HepG2 (cell line): ENCODE measurements around the gene PLXNB2. TPM values are rescaled to one million over a fixed set of nuclear protein-coding genes. Genes with fewer than 3 reads are reported as not detected.

Source experiments
- ARID4A ChIP-seq: sonication (generic); formaldehyde crosslinking; IDR thresholded peaks from 2 replicates; pipeline ENCODE4 v1.5.0; 2020; ENCODE audit warnings: mild to moderate bottlenecking, missing genetic modification reagents, borderline replicate concordance
- ARID5B ChIP-seq: IDR thresholded peaks from 2 replicates; pipeline ENCODE4 v1.4.0; 2020; ENCODE audit warnings: mild to moderate bottlenecking, missing genetic modification reagents
- HOXD1 ChIP-seq: sonication (generic); formaldehyde crosslinking; IDR thresholded peaks from 2 replicates; pipeline ENCODE4 v1.5.0; 2020; ENCODE audit warnings: missing genetic modification reagents
- MIXL1 ChIP-seq: IDR thresholded peaks from 2 replicates; pipeline ENCODE4 v1.6.1; 2016
- NFAT5 ChIP-seq: sonication (generic); formaldehyde crosslinking; IDR thresholded peaks from 2 replicates; pipeline ENCODE4 v1.4.0; 2020; ENCODE audit warnings: missing genetic modification reagents
- POLR2G ChIP-seq: fragments of 200-400 bp; formaldehyde crosslinking; IDR thresholded peaks from 2 replicates; pipeline ENCODE4 v1.6.1; 2018; ENCODE audit warnings: mild to moderate bottlenecking, low read depth, low read length, moderate library complexity
- RFXAP ChIP-seq: sonication (generic); formaldehyde crosslinking; IDR thresholded peaks from 2 replicates; pipeline ENCODE4 v1.4.0; 2020; ENCODE audit warnings: missing genetic modification reagents, borderline replicate concordance
- SMAD3 ChIP-seq: sonication (generic); formaldehyde crosslinking; IDR thresholded peaks from 2 replicates; pipeline ENCODE4 v1.4.0; 2020; ENCODE audit warnings: missing genetic modification reagents
- ZBTB49 ChIP-seq: sonication (generic); formaldehyde crosslinking; IDR thresholded peaks from 2 replicates; pipeline ENCODE4 v1.4.0; 2020; ENCODE audit warnings: missing genetic modification reagents, borderline replicate concordance
- ZEB1 ChIP-seq: IDR thresholded peaks from 2 replicates; pipeline ENCODE4 v1.6.1; 2012; ENCODE audit warnings: mild to moderate bottlenecking, low read depth, inconsistent platforms; ENCODE audit not compliant: insufficient replicate concordance
- ZNF7 ChIP-seq: IDR thresholded peaks from 2 replicates; pipeline ENCODE4 v1.6.1; 2016; ENCODE audit warnings: missing biosample characterization, missing genetic modification reagents
- ZNF780A ChIP-seq: sonication (generic); formaldehyde crosslinking; IDR thresholded peaks from 2 replicates; pipeline ENCODE4 v1.8.0; 2022; ENCODE audit warnings: mild to moderate bottlenecking, missing genetic modification reagents, moderate library complexity
- polyA plus RNA-seq, 8 experiments: library from polyadenylated mRNA; depleted of rRNA in 3 of 8; stranded (reverse) in 7 of 8; unstranded in 1 of 8; fragments of >200 nt; fragmentation: Illumina TruSeq in 4 of 8; extraction: Trizol in 4 of 8; gene quantifications; 2 replicates each; pipeline versions ENCODE4 v1.2.1 to v1.2.3, GENCODE V29; 2011 to 2016; ENCODE audit warnings: low read depth in 4 of 8, missing spikeins in 1 of 8, mixed read lengths in 1 of 8; ENCODE audit not compliant: insufficient read depth in 1 of 8
- total RNA-seq, 5 experiments: library from RNA; depleted of rRNA; stranded (reverse); fragments of >200 nt; fragmentation: Illumina TruSeq; extraction: Trizol; gene quantifications; 2 replicates each; pipeline ENCODE4 v1.2.3, GENCODE V29; 2016; ENCODE audit warnings: low read depth in 1 of 5

PLXNB2 gene
- total and polyA plus RNA-seq, 2 of the 13 experiments (the other 11 are each of a cell fraction or from before 2014, with no cell fraction given): 32.6 to 68.9 TPM

- TF ChIP-seq RFXAP (CRISPR knock-in tag) (peak; percentile 65; the same call in 1 of the 2 replicates), ZEB1 (peak; percentile 48), ARID5B (CRISPR knock-in tag) (peak; percentile 62), NFAT5 (CRISPR knock-in tag) (no peak; the same call in 1 of the 2 replicates), MIXL1 (CRISPR knock-in tag) (peak; percentile 68; the same call in 1 of the 2 replicates), HOXD1 (CRISPR knock-in tag) (peak; percentile 91; the same call in 1 of the 2 replicates), ARID4A (CRISPR knock-in tag) (peak; percentile 96), ZNF780A (CRISPR knock-in tag) (no peak; the same call in 1 of the 2 replicates), SMAD3 (peak; percentile 83; the same call in 1 of the 2 replicates), POLR2G (peak; percentile 92), ZNF7 (CRISPR knock-in tag) (no peak), ZBTB49 (CRISPR knock-in tag) (no peak)
Observed at GRCh38 chr22:50244420-50245213, 62.8 kb downstream of the PLXNB2 start, which contains the start of gene TUBGCP6 (continued).
